Pancreas (tissue), 10 donors: ENCODE results near the gene TSHZ2. TPM values are rescaled to one million over a fixed set of nuclear protein-coding genes. Genes with fewer than 3 reads are reported as not detected.

Source experiments
- ATAC-seq, 4 donors: fragments of 200-7000 bp; cut with Tn5 transposase; one replicate each; pipeline versions ENCODE4 v1.8.0 to v1.9.1; 2020; ENCODE audit warnings: mild to moderate bottlenecking in 4 of 4, moderate library complexity in 4 of 4
- DNase-seq, 6 donors: peaks; one replicate each; pipeline ENCODE4 v3.0.0-alpha.2; 2020
- FAIRE-seq: peaks from 2 replicates; lab custom pipeline; 2012; peaks lifted over from hg19 to GRCh38; lab: Jason Lieb, UNC
- H3K27ac ChIP-seq, 4 donors: fragments of 200-600 bp; sonication (generic); 1 replicate in 3 of 4; 2 replicates in 1 of 4; pipeline versions ENCODE4 v1.5.0 to v1.8.0; 2020
- H3K27me3 ChIP-seq, 4 donors: fragments of 200-600 bp; one replicate each; pipeline ENCODE4 v1.8.0; 2021
- H3K36me3 ChIP-seq, 3 donors: fragments of 200-600 bp; sonication (generic) in 1 of 3; one replicate each; pipeline versions ENCODE4 v1.5.0 to v1.8.0; 2020 to 2021
- H3K4me1 ChIP-seq, 3 donors: fragments of 200-600 bp; one replicate each; pipeline ENCODE4 v1.8.0; 2021
- H3K4me3 ChIP-seq, 4 donors: fragments of 200-600 bp; sonication (generic) in 2 of 4; one replicate each; pipeline versions ENCODE4 v1.5.0 to v1.8.0; 2020 to 2021
- H3K9me3 ChIP-seq, 4 donors: fragments of 200-600 bp; one replicate each; pipeline ENCODE4 v1.8.0; 2021
- WGBS, 2 donors: extraction: QIAGEN DNeasy Blood & Tissue Kit; methylation state at CpG; one replicate each; pipeline ENCODE4 v1.1.7; 2013; 5-methylcytosine and 5-hydroxymethylcytosine counted together
- intact Hi-C, 3 donors: fragments of 100-400 bp; cut with DNase I; formaldehyde crosslinking; loops; one replicate each; pipeline versions ENCODE4 v1.11.1 to v1.14.2; 2022
- polyA plus RNA-seq, 2 donors: library from polyadenylated mRNA; stranded (reverse); fragments of 200-250 nt; gene quantifications; one replicate each; pipeline ENCODE4 v1.2.3, GENCODE V29; 2013
- total RNA-seq, 6 donors: library from RNA; stranded (reverse); fragmentation: NEBNext Ultra II Directional in 4 of 6; extraction: Animal tissue kit (Norgen Biotek cat#: 25700) in 4 of 6; gene quantifications; one replicate each; pipeline versions ENCODE4 v1.2.1 to v1.2.4, GENCODE V29; 2021 to 2023
- TF ChIP-seq, protein P1 (sequence below), 4 donors: fragments of 200-600 bp; sonication (generic) in 3 of 4; IDR thresholded peaks; one replicate each; pipeline versions ENCODE4 v1.5.0 to v1.8.0; 2021; ENCODE audit warnings: antibody characterized with exemption in 4 of 4
- donor health status: healthy with polysubstance abuse.
- donor health status: DM: no; HTN: no; CAD: no; lungs with moderate emphysema.
- donor health status: DM: no; HTN: no; CAD: no.
- donor health status: control.
- donor health status: control.
- donor health status: Bipolar disorder and iron deficiency.
- donor health status: DM: yes; HTN: yes; CAD: no.
- donor health status: DM: no; HTN: no; CAD: no.
- donor health status: DM: no; HTN: no; CAD: no.
- donor health status: DM: yes; HTN: yes; CAD: no.

The TSHZ2 gene
- total and polyA plus RNA-seq, 8 donors: 2.2 to 23.5 (median 4.5) TPM

DNA sequence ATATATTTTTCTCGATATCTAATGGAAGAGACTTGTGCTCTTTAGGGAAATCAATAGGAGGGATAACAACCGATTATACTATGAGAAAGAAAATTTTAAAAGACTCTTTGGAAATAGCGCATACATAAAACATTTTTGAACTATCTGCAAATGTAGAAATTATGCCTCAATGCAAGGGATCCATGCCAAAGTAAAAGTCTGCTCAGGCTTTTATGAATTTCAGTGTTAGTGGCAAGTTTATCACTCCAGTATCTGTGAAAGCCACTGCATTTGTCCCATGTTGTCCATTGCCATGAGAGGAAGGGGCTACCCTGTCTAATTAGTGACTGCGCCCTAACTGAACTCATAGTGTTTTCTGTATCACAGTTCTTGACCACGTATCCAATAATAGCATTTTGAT is 81.4 kb downstream of the TSHZ2 start:
- FAIRE-seq: no peak
- Histone ChIP-seq H3K27ac (no peak overlapping the region), H3K4me3 (no peak overlapping the region), H3K9me3 (no peaks in the 10 kb centered on the region), H3K27me3 (no peaks in the 10 kb centered on the region), H3K36me3 (no peaks in the 10 kb centered on the region), H3K4me1 (no peaks in the 10 kb centered on the region)
- no peak for DNase-seq
- 72 to 88% methylated on average over 5 of the region's 5 CpGs for WGBS, 2 donors
- TF ChIP-seq, protein P1, sequence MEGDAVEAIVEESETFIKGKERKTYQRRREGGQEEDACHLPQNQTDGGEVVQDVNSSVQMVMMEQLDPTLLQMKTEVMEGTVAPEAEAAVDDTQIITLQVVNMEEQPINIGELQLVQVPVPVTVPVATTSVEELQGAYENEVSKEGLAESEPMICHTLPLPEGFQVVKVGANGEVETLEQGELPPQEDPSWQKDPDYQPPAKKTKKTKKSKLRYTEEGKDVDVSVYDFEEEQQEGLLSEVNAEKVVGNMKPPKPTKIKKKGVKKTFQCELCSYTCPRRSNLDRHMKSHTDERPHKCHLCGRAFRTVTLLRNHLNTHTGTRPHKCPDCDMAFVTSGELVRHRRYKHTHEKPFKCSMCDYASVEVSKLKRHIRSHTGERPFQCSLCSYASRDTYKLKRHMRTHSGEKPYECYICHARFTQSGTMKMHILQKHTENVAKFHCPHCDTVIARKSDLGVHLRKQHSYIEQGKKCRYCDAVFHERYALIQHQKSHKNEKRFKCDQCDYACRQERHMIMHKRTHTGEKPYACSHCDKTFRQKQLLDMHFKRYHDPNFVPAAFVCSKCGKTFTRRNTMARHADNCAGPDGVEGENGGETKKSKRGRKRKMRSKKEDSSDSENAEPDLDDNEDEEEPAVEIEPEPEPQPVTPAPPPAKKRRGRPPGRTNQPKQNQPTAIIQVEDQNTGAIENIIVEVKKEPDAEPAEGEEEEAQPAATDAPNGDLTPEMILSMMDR (IDR thresholded peaks at IDR 0.05): no peak
- ATAC-seq: no peak
- intact Hi-C loops: no loop called here

DNA sequence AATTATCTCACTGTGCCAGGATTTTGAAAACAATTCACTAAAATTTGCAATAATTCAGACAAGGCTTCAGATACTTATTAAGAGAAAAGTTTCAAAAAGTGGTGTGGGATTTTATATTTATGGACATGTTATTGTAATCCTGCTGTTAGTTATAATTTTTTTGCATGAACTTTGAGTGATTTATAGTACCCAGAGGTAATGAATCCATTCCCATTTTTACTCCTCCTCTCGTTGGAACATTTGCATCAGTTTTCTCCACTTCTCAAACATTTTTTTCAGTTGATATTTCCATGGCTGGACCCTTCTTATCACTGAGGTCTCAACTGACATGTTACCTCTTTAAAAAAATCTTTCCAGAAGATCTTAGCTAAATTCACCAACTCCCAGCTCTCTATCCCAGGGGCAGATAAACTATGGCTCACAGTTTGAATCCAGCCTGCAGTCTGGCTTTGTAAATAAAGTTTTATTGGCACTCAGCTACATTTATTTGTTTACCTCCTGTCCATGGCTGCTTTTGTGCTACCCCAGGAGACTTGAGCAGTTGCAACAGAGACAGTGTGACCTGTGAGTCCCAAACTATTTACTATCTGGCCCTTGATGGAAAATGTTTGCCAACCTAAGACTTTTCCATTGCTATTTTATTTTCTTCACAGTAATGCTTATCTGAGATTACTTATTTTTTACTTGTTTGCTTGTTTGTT is 83.4 kb downstream of the TSHZ2 start:
- no peaks in the 10 kb centered on the region for H3K36me3 ChIP-seq
- H3K4me1 ChIP-seq: no peaks in the 10 kb centered on the region
- no peak overlapping the region for H3K4me3 ChIP-seq
- no peak for ATAC-seq
- intact Hi-C loops: no loop called here
- no peaks in the 10 kb centered on the region for H3K27me3 ChIP-seq
- WGBS, 2 donors: 59 to 68% methylated on average over 1 of the region's 1 CpG
- no peak overlapping the region for H3K27ac ChIP-seq
- H3K9me3 ChIP-seq: no peaks in the 10 kb centered on the region
- TF ChIP-seq, protein P1 (IDR thresholded peaks at IDR 0.05): no peak
- DNase-seq: no peak
- no peak for FAIRE-seq

DNA sequence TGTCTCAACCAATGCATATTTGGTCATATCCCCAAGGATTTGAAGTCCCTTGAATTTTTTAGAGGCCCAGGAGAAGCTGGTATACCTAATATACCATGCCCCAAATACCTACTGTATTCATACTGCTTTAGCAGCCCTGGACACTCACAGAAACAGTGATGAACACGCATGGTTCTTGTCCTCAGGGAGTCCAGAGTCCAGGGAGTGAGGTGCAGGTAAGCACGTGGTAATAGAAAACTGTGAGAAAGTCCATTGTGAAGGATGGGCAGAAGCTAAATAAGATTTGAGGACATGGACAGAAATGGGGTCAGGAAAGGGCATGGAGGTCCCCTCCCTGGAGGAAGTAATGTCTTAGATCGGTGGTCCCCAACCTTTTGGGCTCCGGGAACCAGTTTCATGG is 85.4 kb downstream of the TSHZ2 start:
- no peak overlapping the region for H3K27ac ChIP-seq
- no peak for DNase-seq
- WGBS, 2 donors: 87 to 93% methylated on average over 4 of the region's 4 CpGs
- no peak for FAIRE-seq
- no peaks in the 10 kb centered on the region for H3K27me3 ChIP-seq
- no peaks in the 10 kb centered on the region for H3K9me3 ChIP-seq
- H3K4me3 ChIP-seq: no peak overlapping the region
- no peaks in the 10 kb centered on the region for H3K36me3 ChIP-seq
- TF ChIP-seq, protein P1 (IDR thresholded peaks at IDR 0.05): no peak
- no peak for ATAC-seq
- intact Hi-C loops: no loop called here
- no peaks in the 10 kb centered on the region for H3K4me1 ChIP-seq

DNA sequence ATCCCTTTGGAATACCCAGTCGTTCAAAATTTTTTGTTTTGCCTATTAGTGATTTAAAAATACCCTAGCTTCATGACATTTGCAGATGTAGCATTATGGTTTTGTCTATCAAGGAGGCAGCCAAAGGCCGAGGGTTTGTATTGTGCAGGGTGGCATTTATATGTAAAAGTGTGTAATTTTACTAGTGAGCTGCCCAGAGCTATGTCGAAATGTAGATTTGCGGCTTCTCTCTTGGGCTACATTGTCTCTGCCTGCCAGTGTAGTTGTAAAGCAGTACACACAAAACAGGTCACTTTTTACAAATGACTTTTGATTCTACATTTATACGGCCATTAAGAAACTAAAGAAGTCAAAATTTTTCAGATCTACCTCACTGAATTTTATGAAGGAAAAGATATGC is 87.7 kb downstream of the TSHZ2 start:
- intact Hi-C loops: no loop called here
- ATAC-seq (no peak), DNase-seq (no peak), FAIRE-seq (no peak)
- no peak overlapping the region for H3K4me3 ChIP-seq
- TF ChIP-seq, protein P1 (IDR thresholded peaks at IDR 0.05): no peak
- H3K36me3 ChIP-seq: no peaks in the 10 kb centered on the region
- no peaks in the 10 kb centered on the region for H3K4me1 ChIP-seq
- H3K9me3 ChIP-seq: no peaks in the 10 kb centered on the region
- 75 to 82% methylated on average over 5 of the region's 5 CpGs for WGBS, 2 donors
- H3K27me3 ChIP-seq: no peaks in the 10 kb centered on the region
- no peak overlapping the region for H3K27ac ChIP-seq
